SK-N-SH (cell line): ENCODE measurements around the gene UBR3. TPM values are rescaled to one million over a fixed set of nuclear protein-coding genes. Genes with fewer than 3 reads are reported as not detected.

ENCODE experiments used
- CTCF ChIA-PET: fragments of 300-600, 350-600 bp; formaldehyde crosslinking; extraction: SDS; loops from one replicate; lab custom pipeline; 2021; lab: Yijun Ruan, JAX
- POLR2A ChIA-PET: fragments of 350-600 bp; sonication (Branson Sonifier 250); formaldehyde crosslinking; extraction: SDS; loops from one replicate; lab custom pipeline; 2020; ENCODE audit warnings: antibody characterized with exemption, inconsistent platforms; lab: Yijun Ruan, JAX
- DNase-seq: peaks from one replicate; pipeline ENCODE4 v3.0.0; 2012
- H2AFZ ChIP-seq: fragments of 200-600 bp; sonication (generic); 2 replicates; pipeline ENCODE4 v1.8.1; 2016; ENCODE audit warnings: antibody characterized with exemption, mild to moderate bottlenecking, low read depth
- H3F3A ChIP-seq: fragments of 200-600 bp; sonication (generic); replicated peaks from 2 replicates; pipeline ENCODE3; 2016; ENCODE audit warnings: antibody characterized with exemption, mild to moderate bottlenecking; ENCODE audit not compliant: insufficient read depth
- H3K27ac ChIP-seq, 2 experiments: fragments of 200-500 bp in 1 of 2; fragments of 200-600 bp in 1 of 2; sonication (Bioruptor generic) in 1 of 2; sonication (generic), shearing (Covaris generic) in 1 of 2; 2 replicates each; pipeline versions ENCODE4 v1.5.1 to v1.6.1; 2014 to 2016; ENCODE audit warnings: low read depth in 2 of 2, inconsistent platforms in 1 of 2, low read length in 1 of 2, mild to moderate bottlenecking in 1 of 2, mixed read lengths in 1 of 2
- H3K27me3 ChIP-seq: fragments of 200-600 bp; sonication (generic), shearing (Covaris generic); 2 replicates; pipeline ENCODE4 v1.6.1; 2016; ENCODE audit warnings: mixed run types; ENCODE audit not compliant: insufficient read depth
- H3K36me3 ChIP-seq, 2 experiments: fragments of 200-500 bp in 1 of 2; fragments of 200-600 bp in 1 of 2; sonication (Bioruptor generic) in 1 of 2; sonication (generic) in 1 of 2; replicated peaks in 1 of 2; 2 replicates each; pipeline versions ENCODE3 to v1.5.1; 2014 to 2016; ENCODE audit warnings: low read length in 1 of 2, mild to moderate bottlenecking in 1 of 2; ENCODE audit not compliant: insufficient read depth in 2 of 2, control insufficient read depth in 1 of 2
- H3K4me1 ChIP-seq, 2 experiments: fragments of 200-500 bp in 1 of 2; fragments of 200-600 bp in 1 of 2; sonication (Bioruptor generic) in 1 of 2; sonication (generic), shearing (Covaris generic) in 1 of 2; 2 replicates each; pipeline versions ENCODE4 v1.5.1 to v1.6.1; 2014 to 2016; ENCODE audit warnings: low read depth in 1 of 2, low read length in 1 of 2, mixed run types in 1 of 2; ENCODE audit not compliant: insufficient read depth in 2 of 2, control insufficient read depth in 1 of 2
- H3K4me2 ChIP-seq: fragments of 200-600 bp; sonication (generic), shearing (Covaris generic); 2 replicates; pipeline ENCODE4 v1.6.1; 2017; ENCODE audit warnings: mixed run types
- H3K4me3 ChIP-seq, 2 experiments: fragments of 200-500 bp in 1 of 2; fragments of 200-600 bp in 1 of 2; sonication (Bioruptor generic) in 1 of 2; sonication (generic), shearing (Covaris generic) in 1 of 2; 2 replicates each; pipeline versions ENCODE4 v1.5.1 to v1.8.1; 2014 to 2016; ENCODE audit warnings: low read depth in 2 of 2, inconsistent platforms in 1 of 2, low read length in 1 of 2, mild to moderate bottlenecking in 1 of 2, mixed read lengths in 1 of 2, moderate library complexity in 1 of 2
- H3K79me2 ChIP-seq: fragments of 200-600 bp; sonication (generic); 2 replicates; pipeline ENCODE4 v1.8.1; 2017; ENCODE audit warnings: mild to moderate bottlenecking; ENCODE audit not compliant: insufficient read depth
- H3K9ac ChIP-seq: fragments of 200-600 bp; sonication (generic); 2 replicates; pipeline ENCODE4 v1.6.1; 2017; ENCODE audit warnings: mixed run types
- H3K9me2 ChIP-seq: fragments of 200-600 bp; sonication (generic); 2 replicates; pipeline ENCODE4 v1.6.1; 2017; ENCODE audit warnings: mixed run types
- H3K9me3 ChIP-seq: fragments of 200-600 bp; sonication (generic); 2 replicates; pipeline ENCODE4 v1.6.1; 2017; ENCODE audit warnings: mixed run types, mild to moderate bottlenecking, moderate library complexity
- H4K20me1 ChIP-seq: fragments of 200-600 bp; sonication (generic); 2 replicates; pipeline ENCODE4 v1.6.1; 2017; ENCODE audit warnings: mild to moderate bottlenecking, mixed run types; ENCODE audit not compliant: insufficient read depth
- CHD2 ChIP-seq: fragments of 150-350 bp; IDR thresholded peaks from 2 replicates; pipeline ENCODE4 v1.6.1; 2018; ENCODE audit warnings: low read length; ENCODE audit not compliant: partially characterized antibody
- ELF1 ChIP-seq: IDR thresholded peaks from 2 replicates; pipeline ENCODE4 v1.4.0; 2012
- EP300 ChIP-seq, 2 experiments: IDR thresholded peaks; 2 replicates each; pipeline versions ENCODE4 v1.4.0 to v1.6.1; 2012; ENCODE audit warnings: borderline replicate concordance in 1 of 2, low read depth in 1 of 2, low read length in 1 of 2
- FOSL2 ChIP-seq: IDR thresholded peaks from 2 replicates; pipeline ENCODE4 v1.4.0; 2012; ENCODE audit warnings: low read depth, mild to moderate bottlenecking, moderate library complexity, borderline replicate concordance
- FOXJ3 ChIP-seq: sonication (generic); formaldehyde crosslinking; IDR thresholded peaks from 2 replicates; pipeline ENCODE4 v1.5.1; 2020; ENCODE audit warnings: mild to moderate bottlenecking, missing genetic modification reagents
- GATA2 ChIP-seq: sonication (generic); formaldehyde crosslinking; IDR thresholded peaks from 2 replicates; pipeline ENCODE4 v1.5.0; 2020; ENCODE audit warnings: mild to moderate bottlenecking, missing genetic modification reagents
- JUND ChIP-seq: IDR thresholded peaks from 2 replicates; pipeline ENCODE4 v1.4.0; 2012
- MAX ChIP-seq: IDR thresholded peaks from 2 replicates; pipeline ENCODE4 v1.4.0; 2012; ENCODE audit warnings: low read depth
- MXI1 ChIP-seq: IDR thresholded peaks from 2 replicates; pipeline ENCODE4 v1.6.1; 2012; ENCODE audit warnings: mild to moderate bottlenecking, low read depth, low read length, improper control_type of control experiment
- POLR2AphosphoS5 ChIP-seq: IDR thresholded peaks from 2 replicates; pipeline ENCODE4 v1.6.1; 2012; ENCODE audit warnings: low read depth, low read length
- RFX5 ChIP-seq: IDR thresholded peaks from 2 replicates; pipeline ENCODE4 v1.6.1; 2012; ENCODE audit warnings: mild to moderate bottlenecking, improper control_type of control experiment, low read length
- RXRA ChIP-seq: IDR thresholded peaks from 2 replicates; pipeline ENCODE4 v1.4.0; 2012; ENCODE audit warnings: low read depth, mild to moderate bottlenecking, borderline replicate concordance
- SMC3 ChIP-seq: IDR thresholded peaks from 2 replicates; pipeline ENCODE4 v1.6.1; 2012; ENCODE audit warnings: low read depth, low read length, improper control_type of control experiment
- TAF1 ChIP-seq: IDR thresholded peaks from 2 replicates; pipeline ENCODE4 v1.6.1; 2012; ENCODE audit warnings: low read depth, mild to moderate bottlenecking, low read length, moderate library complexity, borderline replicate concordance
- TEAD4 ChIP-seq: IDR thresholded peaks from 2 replicates; pipeline ENCODE4 v1.4.0; 2012; ENCODE audit warnings: mild to moderate bottlenecking, borderline replicate concordance; ENCODE audit not compliant: insufficient read depth
- USF1 ChIP-seq: IDR thresholded peaks from 2 replicates; pipeline ENCODE4 v1.4.0; 2012; ENCODE audit warnings: low read depth, borderline replicate concordance
- USF2 ChIP-seq: fragments of 150-350 bp; IDR thresholded peaks from 2 replicates; pipeline ENCODE4 v1.6.1; 2017; ENCODE audit warnings: antibody characterized with exemption, low read length, low read depth, borderline replicate concordance
- YY1 ChIP-seq: IDR thresholded peaks from 2 replicates; pipeline ENCODE4 v1.4.0; 2012; ENCODE audit warnings: low read depth, mild to moderate bottlenecking
- WGBS: methylation state at CpG from one replicate; pipeline ENCODE4 v1.1.6; 2017; ENCODE audit warnings: low lambda C conversion rate; 5-methylcytosine and 5-hydroxymethylcytosine counted together
- polyA plus RNA-seq, 3 experiments: library from polyadenylated mRNA; depleted of rRNA; stranded (reverse); fragments of >200 nt; gene quantifications; 2 replicates each; pipeline ENCODE4 v1.2.3, GENCODE V29; 2012

The UBR3 gene
- polyA plus RNA-seq, 1 of the 3 experiments (the other 2 are of a cell fraction) = 5.2 TPM

GRCh38 chr2:170025223-170025622, 198.0 kb downstream of the UBR3 start:
- no peak for TF ChIP-seq ELF1
- no peak overlapping the region for H3K9ac ChIP-seq
- H3F3A ChIP-seq = no peaks in the 10 kb centered on the region
- no peaks in the 10 kb centered on the region for H3K9me3 ChIP-seq
- no peaks in the 10 kb centered on the region for H3K9me2 ChIP-seq
- no peaks in the 10 kb centered on the region for H3K27me3 ChIP-seq
- 98% methylated on average over 2 of the region's 2 CpGs for WGBS
- peaks cover 2 to 10% of the 10 kb centered on the region in 2 experiments; a peak in 2 of 4 replicates for H3K4me1 ChIP-seq
- no peak overlapping the region for H3K4me2 ChIP-seq
- H3K36me3 ChIP-seq = peaks cover 14 to 15% of the 10 kb centered on the region in 2 experiments
- no peaks in the 10 kb centered on the region for H4K20me1 ChIP-seq
- H3K27ac ChIP-seq = no peak overlapping the region
- ChIA-PET POLR2A (no interaction called here), CTCF (no interaction called here)
- H2AFZ ChIP-seq = no peak overlapping the region
- DNase-seq = no peak
- no peaks in the 10 kb centered on the region for H3K79me2 ChIP-seq
- no peak overlapping the region for H3K4me3 ChIP-seq

- H3K79me2 ChIP-seq = no peaks in the 10 kb centered on the region
- no peak overlapping the region for H3K9ac ChIP-seq
- H3K4me1 ChIP-seq = peaks cover 2 to 10% of the 10 kb centered on the region in 2 experiments; a peak in 2 of 4 replicates
- H3K9me2 ChIP-seq = no peaks in the 10 kb centered on the region
- CTCF ChIA-PET = no interaction called here
- no peak overlapping the region for H2AFZ ChIP-seq
- H3F3A ChIP-seq = no peaks in the 10 kb centered on the region
- peaks cover 18 to 23% of the 10 kb centered on the region in 2 experiments for H3K36me3 ChIP-seq
- H4K20me1 ChIP-seq = no peaks in the 10 kb centered on the region
- H3K27me3 ChIP-seq = no peaks in the 10 kb centered on the region
- TF ChIP-seq USF1 = no peak
- no peak for TF ChIP-seq POLR2AphosphoS5
- no peak for TF ChIP-seq RXRA
- TF ChIP-seq SMC3 = no peak
- no peak for TF ChIP-seq USF2
- TF ChIP-seq RFX5 = no peak
- no peak for TF ChIP-seq JUND
- TF ChIP-seq TEAD4 = no peak
- no peak for TF ChIP-seq CHD2
- no peak for TF ChIP-seq YY1
- no peak for TF ChIP-seq TAF1
- TF ChIP-seq FOSL2 = no peak
- TF ChIP-seq EP300 (IDR thresholded peaks at IDR 0.05; ENCODE audit: borderline replicate concordance in 1 of 2, low read depth in 1 of 2, low read length in 1 of 2) = no peak
- no peak for TF ChIP-seq FOXJ3 (CRISPR knock-in tag)
- no peak for TF ChIP-seq MAX
- no peak for TF ChIP-seq GATA2 (CRISPR knock-in tag)
- no peak for TF ChIP-seq MXI1
- POLR2A ChIA-PET = no interaction called here
- no peaks in the 10 kb centered on the region for H3K9me3 ChIP-seq
- DNase-seq = no peak
- no peak overlapping the region for H3K27ac ChIP-seq
- no peak overlapping the region for H3K4me2 ChIP-seq
- 93% methylated on average over 1 of the region's 1 CpG for WGBS
- no peak overlapping the region for H3K4me3 ChIP-seq
These were observed 199.1 kb downstream of the UBR3 start for GRCh38 chr2:170026361-170026760.
